GM19043 (cell line): ENCODE results near the gene COL6A5.
"Not testable (repeated sequence)": the region's sequence is repeated elsewhere in the genome, so short reads cannot be mapped to it uniquely, and the experiment has no call there.

Experiments
- ATAC-seq: cut with Tn5 transposase; IDR thresholded peaks from one replicate; pipeline ENCODE4 v1.9.1; 2021; ENCODE audit warnings: low read depth; ENCODE audit not compliant: unreplicated experiment

Gene COL6A5

DNA sequence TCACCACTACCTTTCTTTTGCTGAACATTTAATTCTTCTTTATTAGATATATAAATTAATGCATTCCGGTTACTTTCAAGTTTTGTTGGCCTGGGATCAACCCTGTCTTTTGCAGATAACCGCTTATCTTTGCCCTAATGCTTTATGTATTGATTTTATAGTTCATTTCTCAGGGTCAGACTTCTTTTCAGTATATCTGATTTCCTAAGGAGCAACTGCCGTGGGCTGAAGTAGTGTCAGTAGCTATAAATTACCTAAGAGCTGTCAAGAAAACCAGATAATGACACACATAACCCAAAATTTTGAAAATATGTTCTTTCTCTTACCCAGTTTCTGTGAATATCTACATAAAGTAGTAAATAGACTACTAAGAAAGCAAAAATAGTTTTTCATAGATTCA lies 38.0 kb downstream of the COL6A5 start:
- ATAC-seq, result no peak

DNA sequence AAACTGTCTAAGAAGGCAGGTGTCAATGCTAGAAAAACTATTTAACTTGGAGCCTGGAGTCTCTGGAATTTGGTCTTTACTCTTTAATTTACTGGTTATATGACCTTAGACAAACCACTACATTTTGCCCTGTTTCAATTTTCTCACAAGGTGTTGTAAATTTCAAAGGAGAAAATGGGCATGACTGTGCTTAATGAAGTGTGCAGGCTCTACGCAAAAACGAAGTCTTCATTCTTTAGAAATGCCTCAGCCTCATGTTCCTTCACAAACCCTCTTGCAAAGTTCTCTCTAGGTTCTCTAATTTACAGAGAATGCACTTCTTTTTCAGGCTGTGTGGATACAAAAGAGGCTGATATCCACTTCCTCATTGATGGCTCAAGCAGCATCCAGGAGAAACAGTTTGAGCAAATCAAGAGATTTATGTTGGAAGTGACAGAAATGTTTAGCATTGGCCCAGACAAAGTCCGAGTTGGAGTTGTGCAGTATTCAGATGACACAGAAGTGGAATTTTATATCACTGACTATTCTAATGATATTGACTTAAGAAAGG lies 39.1 kb downstream of the COL6A5 start:
- no peak for ATAC-seq

DNA sequence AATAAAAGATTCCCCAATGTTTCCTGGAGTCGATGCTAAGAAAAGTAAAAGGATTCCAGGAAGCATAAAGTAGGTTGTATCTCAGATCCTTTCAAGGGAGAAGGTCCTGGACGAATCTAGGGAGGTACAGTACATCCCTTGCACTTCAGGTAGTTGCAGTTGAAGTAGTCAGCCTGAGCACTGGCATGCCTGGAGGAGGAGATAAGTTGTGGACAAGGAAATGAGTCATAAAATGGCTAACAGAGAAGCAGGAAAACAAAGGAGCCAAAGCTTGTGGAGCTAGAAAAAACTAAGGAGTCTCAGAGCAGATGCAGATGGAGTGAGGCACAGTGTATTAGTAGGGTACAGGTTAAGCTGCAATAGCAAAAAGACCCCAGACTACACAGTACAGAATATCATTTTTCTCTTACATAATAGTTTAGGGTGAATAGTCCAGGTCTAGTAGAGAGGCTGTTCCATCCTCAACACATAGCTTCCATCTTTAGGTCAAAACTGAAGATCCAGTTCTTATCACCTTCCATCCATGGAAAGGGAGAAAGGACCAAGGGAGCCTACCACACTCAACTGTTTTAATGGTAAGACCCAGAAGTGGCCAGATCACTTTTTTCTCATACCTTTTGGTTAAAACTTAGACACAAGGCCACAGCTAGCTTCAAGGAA lies 41.3 kb downstream of the COL6A5 start:
- no peak for ATAC-seq

DNA sequence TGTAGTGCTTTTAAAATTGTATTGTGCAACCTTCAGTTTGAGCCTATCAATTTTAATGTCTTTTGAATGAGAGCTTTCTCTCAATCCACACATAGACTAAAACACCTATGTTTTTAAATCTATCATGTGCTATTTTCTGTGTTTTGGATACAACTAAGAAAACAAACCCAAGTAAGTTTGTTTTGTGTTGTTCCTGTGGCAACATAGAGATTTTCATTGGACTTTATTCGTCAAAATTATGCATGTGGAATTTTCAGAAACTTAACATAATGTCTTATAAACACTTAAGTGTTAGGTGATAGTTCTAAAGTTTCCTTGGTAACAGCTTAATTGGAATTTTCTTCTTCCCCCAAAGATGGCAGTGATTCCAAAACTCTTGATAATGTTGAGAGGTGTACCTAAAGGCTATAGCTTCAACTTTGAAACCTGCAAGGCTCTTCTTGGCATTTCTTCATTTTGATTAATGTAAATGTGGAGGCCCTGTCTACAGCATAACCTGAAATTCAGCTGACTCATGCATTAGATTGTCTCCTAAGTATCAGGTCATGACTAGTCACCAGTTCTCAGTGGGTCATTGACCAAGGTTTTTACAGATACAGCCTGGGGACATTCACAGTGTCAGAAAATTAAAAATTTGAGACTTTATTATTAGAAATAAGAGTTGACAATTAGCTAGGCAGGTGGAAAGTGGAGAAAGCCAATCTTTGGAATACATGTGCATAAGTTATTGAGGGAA lies 44.4 kb downstream of the COL6A5 start:
- ATAC-seq, result no peak

DNA sequence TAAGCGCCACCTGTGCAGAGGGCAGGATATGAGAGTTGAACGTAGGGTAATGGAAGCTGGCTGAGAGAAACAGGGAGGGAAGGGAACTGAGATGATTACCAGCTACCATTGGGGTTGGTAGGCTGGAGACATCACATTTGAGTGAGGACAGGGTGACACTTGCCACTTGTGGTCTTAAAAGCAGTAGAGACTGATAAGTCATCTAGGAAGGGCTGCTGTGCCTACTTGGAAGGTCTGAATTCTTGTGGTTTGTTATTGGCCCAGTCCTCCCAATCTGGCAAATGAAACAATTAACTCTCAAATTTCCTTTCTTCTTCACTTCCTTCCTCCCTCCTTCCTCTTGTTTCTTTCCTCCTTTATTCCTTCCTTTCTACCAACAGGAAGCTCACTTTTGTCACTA lies 46.8 kb downstream of the COL6A5 start:
- no peak for ATAC-seq

DNA sequence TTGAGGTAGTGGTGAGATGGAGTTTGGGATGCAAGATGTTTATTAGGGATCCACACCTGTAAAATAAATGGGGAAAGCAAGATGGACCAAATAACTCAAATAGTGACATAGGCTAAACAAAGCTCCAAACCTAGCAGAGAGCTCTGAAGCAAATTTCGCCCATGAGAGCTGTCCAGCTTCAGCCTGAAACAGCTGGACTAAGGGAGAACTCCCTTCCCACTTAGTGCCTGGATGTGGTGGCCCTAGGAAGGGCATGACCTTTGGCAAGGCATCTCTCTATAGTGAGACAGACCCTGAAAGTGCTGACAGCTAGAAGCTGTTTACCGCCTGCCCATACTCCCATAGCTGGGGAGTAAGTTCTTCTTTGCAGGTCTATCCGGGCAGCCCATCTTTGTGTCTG lies 48.1 kb downstream of the COL6A5 start:
- ATAC-seq, result no peak

DNA sequence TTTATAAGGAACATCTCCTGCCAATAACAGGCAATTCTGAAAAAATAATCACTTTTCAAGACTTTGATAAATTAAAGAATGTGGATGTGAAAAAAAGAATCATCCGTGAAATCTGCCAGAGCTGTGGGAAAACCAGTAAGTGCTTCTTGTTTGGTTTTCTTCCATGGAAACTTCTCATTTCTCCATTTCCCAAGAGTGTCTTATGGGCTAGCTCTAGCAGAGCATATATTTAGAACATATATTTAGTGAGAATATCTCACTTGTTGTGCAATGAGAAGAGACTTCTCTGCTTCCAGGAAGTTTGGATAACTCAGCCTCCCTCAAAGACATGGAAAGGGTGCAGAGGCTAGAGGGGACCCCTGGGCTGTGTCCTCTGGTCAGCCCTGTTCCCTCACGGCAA lies 49.9 kb downstream of the COL6A5 start:
- ATAC-seq, result no peak

DNA sequence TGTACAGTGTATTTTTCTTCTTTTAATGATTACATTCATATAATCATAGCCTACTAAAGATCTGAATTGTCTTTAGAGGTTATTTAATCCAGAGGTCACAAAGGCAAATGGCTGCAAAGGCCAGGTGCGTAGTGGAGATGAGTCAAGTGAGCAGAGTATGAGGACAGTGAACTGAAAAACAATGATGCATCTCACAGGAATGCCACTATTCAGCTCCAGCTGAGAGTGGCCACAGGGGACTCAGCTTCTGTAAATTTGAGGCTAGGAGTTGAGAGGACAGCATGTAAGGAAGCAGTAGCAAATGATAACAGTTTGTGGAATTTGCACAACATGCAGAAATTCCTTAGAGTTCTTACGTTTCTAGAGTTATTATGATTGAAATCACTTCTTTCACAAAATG lies 50.4 kb downstream of the COL6A5 start:
- ATAC-seq, result no peak

DNA sequence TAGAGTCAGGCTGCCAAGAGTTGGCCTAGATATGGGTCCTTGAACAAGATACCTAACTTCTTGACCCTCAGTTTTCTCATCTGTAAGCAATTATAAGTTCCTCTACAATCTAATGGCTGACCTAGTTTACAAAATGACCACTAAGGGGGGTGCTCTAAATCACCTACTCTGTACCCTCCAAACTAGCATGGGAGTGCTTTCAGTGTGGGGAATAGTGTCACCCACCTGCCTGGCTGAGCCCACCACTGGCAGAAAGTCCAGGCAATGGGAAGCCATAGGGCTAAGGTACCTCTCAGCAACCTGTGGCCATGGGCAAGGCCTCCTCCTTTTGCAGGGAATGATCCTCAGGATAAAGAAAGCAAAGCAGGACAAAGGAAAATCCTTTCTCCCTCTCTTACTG lies 58.9 kb downstream of the COL6A5 start:
- no peak for ATAC-seq

DNA sequence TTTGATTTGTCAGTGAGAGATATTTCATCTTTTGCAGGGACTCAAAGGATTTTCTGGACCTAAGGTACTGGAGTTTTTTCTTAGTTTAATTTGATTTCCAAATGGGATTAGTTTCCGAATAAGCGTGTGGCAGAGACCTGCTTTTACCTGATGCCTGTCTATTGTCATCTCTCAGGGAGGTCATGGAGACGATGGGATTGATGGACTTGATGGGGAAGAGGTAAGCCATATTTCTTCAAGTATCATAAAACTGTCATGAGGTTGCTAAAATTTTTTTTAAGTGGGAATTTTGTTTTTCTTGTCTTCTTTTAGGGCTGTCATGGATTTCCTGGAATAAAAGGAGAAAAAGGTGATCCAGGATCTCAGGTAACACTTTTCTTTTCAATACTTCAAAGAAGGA lies 60.5 kb downstream of the COL6A5 start:
- no peak for ATAC-seq

DNA sequence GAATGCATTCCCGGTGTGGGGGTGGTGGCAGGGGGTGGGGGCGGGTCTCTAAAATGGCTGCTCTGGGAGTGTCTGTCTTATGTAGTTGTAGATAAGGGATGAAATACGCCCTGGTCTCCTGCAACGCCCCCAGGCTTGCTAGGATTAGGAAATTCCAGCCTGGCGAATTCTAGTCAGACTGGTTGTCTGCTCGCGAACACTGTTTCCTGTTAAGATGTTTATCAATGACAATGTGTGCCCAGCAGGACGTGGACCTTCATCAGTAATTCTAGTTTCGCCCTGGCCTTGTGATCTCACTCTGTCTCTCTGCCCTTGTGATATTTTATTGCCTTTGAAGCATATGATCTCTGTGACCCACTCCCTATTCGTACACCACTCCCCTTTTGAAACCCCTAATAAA lies 62.8 kb downstream of the COL6A5 start:
- ATAC-seq, result not testable (repeated sequence)

DNA sequence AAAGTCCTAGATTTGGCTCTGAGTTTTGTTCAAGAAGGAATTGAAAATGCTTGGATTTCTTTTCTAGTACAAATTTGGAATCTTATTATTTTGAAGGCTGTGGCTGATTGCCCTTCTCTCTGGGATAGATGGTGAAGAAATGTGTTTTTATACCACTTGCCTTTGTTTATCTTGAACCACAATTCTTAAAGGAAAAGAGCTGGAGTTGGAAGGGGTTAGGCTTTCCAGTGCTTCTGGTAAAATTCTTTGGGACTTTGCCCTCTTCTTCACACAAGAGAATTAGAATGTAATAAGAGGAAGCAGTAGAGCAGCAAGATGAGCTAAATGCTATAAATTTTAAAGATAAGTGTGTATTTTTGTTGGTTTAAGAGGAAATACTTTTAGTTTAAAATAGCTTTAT lies 65.8 kb downstream of the COL6A5 start:
- no peak for ATAC-seq

DNA sequence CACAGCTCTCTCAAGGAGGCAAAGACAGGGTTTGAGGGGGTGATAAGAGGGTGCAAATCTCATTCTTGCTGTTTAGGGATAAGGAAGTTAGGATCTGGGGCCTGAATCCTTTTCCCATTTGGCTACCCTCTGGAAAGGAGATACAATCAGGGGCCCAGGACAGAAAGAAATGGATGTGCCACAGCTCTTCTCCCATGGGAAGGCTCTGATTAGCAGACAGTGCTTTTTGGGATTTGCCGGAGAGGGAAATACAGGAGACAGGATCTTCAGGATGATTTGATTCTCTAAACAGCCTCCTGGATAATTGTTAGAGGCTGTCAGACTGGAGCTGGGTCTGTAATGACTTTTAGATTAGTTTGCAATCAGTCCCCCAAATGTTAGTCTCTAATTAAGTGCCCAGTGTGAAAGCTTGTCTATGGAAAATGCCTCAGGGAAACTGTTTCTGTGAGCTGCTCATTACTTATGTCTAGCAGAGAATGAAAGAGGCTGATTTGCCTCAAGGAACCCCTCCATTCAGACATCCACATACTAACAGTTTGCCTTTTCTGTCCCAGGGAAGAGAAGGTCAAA lies 67.6 kb downstream of the COL6A5 start:
- no peak for ATAC-seq

DNA sequence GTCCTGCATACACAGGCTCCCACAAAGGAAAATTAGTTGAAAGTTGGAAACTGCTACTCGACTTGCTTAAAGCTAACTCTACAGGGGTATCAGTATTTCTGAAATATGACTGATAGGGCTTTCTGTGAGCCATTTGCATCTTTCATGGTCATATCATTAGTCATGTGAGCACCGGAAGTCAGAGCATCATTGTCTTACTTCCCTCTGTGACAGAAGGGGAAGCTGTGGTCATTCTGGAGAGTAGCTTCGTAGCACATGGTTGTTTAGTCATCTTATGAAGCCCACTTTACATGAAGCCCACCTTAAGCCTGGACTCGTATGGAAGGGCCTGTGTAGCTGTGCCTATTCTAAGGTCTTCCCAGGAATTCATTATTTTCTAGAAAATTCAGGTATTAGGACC lies 69.0 kb downstream of the COL6A5 start:
- ATAC-seq, result no peak

DNA sequence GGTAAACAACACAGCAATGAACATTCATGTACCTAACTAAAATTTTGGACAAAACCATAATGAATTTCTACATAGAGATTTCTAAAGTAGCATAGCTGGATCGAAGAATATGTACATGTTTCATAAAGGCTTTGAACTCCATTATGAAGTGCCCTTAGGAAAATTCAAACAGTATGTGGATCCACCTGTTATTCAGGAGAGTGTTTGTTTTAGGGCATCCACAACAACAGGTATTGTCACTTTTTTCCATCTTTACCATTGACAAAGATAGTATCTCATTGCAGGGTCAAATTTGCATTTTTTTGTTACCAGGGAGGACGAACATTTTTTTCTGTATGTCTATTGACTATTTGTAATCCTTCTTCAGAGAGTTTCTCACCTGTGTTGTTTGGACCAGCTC lies 75.0 kb downstream of the COL6A5 start:
- ATAC-seq, result no peak

DNA sequence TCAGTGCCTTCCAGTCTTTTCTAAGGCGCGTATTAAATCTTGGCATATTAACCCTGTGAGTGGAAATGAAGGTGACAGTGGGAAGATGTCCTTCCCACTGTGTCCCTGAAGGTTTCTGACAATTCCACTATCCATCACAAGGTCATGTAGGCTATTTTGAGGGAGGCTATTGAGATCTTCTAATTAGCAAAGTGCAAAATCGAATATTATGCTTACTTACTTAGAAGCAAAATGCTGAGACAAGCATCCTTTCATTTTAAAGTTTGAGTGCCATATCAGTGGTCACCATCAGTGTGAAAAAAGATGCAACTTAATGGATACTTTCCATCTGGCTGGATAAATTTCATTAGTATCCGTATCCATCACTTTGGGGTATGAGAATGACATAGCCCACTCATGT lies 77.6 kb downstream of the COL6A5 start:
- no peak for ATAC-seq

DNA sequence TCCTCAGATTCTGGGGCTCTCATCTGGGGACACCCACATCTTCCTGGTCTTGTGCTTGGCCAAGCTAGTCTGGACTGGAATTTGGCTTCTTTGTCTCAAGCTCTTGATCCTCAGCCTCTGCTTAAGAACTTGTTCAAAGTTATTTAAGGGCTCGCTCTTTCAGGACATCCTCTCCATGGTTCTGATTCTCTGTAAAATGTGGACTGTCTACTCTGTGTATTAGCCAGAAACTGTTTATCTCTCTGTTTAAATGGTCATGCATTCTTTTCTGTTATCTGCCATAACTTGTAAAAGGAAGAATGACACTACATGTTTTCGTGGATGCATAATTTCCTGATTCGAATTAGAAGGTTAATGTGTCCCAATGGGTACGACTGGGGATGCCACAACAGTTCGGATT lies 79.4 kb downstream of the COL6A5 start:
- ATAC-seq, result no peak

DNA sequence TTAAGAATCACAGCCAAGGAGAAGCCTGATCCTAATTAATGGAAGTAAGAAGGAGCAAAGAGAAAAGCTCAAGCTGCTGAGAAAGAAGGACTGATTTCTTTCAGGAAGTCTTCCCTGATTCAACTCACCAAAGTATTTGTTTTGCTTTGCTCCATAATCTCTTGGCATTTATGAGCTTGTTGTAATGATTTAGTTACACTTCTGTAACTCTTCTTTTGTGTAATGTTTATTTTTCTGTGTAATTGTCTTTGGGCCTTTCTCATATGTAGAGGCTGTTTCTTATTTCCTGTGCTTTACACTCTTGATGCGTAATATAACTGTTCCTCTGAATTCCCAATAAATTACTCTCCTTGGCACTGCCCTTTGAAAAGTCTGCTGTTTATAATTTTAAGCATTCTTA lies 80.0 kb downstream of the COL6A5 start:
- ATAC-seq, result no peak

DNA sequence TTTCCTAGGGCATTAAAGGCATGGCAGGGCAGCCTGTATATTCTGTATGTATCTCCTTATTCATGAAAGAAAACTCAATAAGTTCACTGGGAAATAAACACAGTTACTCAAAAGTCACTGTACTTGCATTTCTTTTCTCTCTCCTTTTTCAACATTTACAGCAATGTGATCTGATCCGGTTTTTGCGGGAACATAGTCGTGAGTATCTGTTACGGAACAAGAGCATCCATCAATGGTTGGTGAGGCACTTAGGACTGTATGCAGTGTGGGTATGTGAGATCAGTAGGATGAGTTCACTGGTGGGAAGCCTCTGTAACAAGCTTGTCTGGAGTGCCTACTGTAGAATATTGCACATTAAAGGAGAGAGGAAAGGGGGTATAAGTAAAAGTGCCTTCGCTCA lies 80.7 kb downstream of the COL6A5 start:
- no peak for ATAC-seq

DNA sequence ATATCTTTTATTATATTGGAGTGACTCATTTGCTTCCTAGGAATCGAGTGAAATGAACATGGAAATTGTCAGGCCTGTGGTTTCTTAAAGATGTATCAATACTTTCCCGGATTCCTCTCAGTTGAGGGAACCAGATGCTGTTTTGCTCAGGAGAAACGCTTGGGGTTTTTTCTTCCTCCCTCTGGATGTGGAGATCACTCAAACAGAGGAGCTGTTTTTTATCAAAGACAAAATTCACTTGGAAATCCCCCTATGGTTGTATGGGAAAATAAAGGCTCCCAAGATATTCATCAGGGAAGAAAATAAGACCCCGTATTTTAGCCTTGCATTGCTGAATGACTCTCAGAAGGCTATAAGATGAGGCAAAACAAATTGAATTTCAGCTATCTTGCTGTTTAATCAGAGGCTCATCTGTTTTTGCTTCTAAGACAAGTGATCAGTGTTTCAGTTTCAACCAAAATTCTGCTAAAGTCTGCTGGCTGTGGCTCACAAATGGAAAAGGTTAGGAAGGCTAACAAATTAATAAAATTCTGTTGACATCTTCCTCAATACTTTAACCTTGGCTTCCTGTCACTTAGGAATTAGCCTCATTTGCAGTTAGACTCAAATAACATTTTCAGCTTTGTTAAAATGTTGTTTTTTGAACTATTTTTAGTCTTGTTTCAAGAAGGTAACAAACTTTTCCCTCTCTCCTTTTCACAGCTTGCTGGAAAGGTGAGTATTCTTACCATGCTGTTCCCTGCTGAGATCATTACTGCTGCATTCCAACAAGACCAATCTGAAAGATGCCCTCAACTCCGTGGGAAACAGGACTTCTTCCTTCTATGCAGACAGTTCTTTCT lies 83.6 kb downstream of the COL6A5 start:
- no peak for ATAC-seq

DNA sequence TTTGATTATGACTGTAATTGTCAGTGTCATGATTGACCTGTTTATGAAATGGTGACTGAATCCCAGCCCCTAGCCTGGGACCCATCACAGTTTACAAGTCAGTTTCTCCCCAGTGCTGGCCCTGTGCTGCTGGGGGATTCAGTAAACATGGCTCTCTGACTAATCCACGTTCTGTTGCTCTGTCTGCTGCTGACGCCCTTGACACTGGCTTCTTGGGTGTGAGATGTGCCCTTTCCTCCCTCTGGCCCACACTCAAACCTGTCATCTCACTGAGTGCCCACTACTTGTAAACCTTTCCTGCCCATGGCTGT lies 84.2 kb downstream of the COL6A5 start:
- ATAC-seq, result no peak
